ENCODE measurements around the gene SKIDA1. TPM values are rescaled to one million over a fixed set of nuclear protein-coding genes. Genes with fewer than 3 reads are reported as not detected.

Gene SKIDA1
- total RNA-seq, 1 experiment from 2014 or later: 4.4 TPM

- no peaks in the 10 kb centered on the region for H3K36me3 ChIP-seq (ENCODE audit: insufficient read depth, low read length, poor library complexity, severe bottlenecking)
- H3K4me3 ChIP-seq (ENCODE audit: low read depth, low read length, poor library complexity, severe bottlenecking): no peak overlapping the region
- TF ChIP-seq EZH2 (IDR thresholded peaks at IDR 0.05; ENCODE audit: borderline replicate concordance, low read depth, low read length, poor library complexity, severe bottlenecking) (no peak), CTCF (conservative IDR thresholded peaks at IDR 0.05; ENCODE audit: low read depth, low read length) (no peak)
- H3K27me3 ChIP-seq (replicated peaks; ENCODE audit: insufficient read depth, low read depth, low read length, poor library complexity): no peaks in the 10 kb centered on the region
- CTCF ChIA-PET: no interaction called here
- H3K27ac ChIP-seq (ENCODE audit: low read depth, low read length, poor library complexity, severe bottlenecking): no peak overlapping the region
- no peak for DNase-seq (ENCODE audit: low spot score)
- peaks cover 22% of the 10 kb centered on the region for H3K4me1 ChIP-seq (ENCODE audit: insufficient read depth, low read length, poor library complexity, severe bottlenecking)
- BruUV-seq (replicated peaks): no TSS peak
- no peaks in the 10 kb centered on the region for H3K9me3 ChIP-seq (ENCODE audit: low read depth, low read length, poor library complexity, severe bottlenecking)
- intact Hi-C loops (cut with micrococcal nuclease; ENCODE audit: unreplicated experiment): no loop called here
- POLR2A ChIA-PET (ENCODE audit: low non-redundant PET): no interaction called here
Observed at GRCh38 chr10:21511095-21511570, 14.3 kb downstream of the SKIDA1 start.

DNA sequence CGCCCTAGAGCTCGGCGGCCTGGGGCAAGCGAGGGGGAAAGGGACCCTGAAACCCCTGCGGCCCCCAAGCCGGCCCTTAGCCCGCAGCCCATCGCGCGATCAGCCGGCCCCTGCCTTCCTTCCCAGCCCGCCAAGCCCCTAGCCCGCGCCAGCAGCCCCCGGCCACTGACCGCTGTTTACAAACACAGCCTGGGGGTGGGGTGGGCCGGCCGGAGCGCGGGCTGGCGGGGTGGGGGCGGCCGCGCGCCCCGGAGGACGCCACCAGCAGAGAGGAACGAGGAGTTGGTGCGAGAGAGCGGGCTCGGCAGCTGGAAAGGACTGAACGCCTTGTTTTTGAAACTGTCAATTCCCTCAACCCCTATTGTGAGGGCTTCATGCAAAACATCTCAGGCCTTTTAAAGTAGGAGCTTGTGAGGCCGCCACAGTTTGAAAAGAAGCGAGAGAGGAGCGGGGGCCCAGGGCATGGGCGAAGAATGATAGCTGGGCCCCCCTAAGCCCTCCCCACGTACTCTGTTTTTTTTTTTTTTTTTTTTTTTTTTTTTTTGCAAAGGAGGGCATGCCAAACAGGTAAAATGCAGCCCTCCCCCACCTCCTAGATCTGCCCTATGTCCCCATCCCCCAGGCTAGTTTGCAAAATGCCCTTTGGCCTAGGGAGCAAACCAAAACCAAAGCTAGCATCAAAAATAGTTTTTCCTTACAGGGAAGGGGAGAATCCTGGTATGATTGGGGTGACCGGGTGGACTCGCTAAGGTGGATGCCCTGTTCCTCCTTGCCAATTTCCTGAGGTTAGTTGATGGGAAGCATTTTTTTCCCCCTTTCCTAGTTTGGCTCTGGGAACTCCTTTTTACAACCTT, 15.0 kb downstream of the SKIDA1 start:
- intact Hi-C loops (cut with micrococcal nuclease; ENCODE audit: unreplicated experiment): no loop called here
- TF ChIP-seq CTCF (conservative IDR thresholded peaks at IDR 0.05; ENCODE audit: low read depth, low read length) (no peak), EZH2 (IDR thresholded peaks at IDR 0.05; ENCODE audit: borderline replicate concordance, low read depth, low read length, poor library complexity, severe bottlenecking) (no peak)
- Histone ChIP-seq H3K27me3 (replicated peaks; ENCODE audit: insufficient read depth, low read depth, low read length, poor library complexity) (no peaks in the 10 kb centered on the region), H3K36me3 (ENCODE audit: insufficient read depth, low read length, poor library complexity, severe bottlenecking) (no peaks in the 10 kb centered on the region), H3K27ac (ENCODE audit: low read depth, low read length, poor library complexity, severe bottlenecking) (no peak overlapping the region), H3K9me3 (ENCODE audit: low read depth, low read length, poor library complexity, severe bottlenecking) (no peaks in the 10 kb centered on the region), H3K4me1 (ENCODE audit: insufficient read depth, low read length, poor library complexity, severe bottlenecking) (peaks cover 16% of the 10 kb centered on the region), H3K4me3 (ENCODE audit: low read depth, low read length, poor library complexity, severe bottlenecking) (no peak overlapping the region)
- no peak for DNase-seq (ENCODE audit: low spot score)
- POLR2A ChIA-PET (ENCODE audit: low non-redundant PET): no interaction called here
- CTCF ChIA-PET: no interaction called here
- BruUV-seq (replicated peaks): no TSS peak

DNA sequence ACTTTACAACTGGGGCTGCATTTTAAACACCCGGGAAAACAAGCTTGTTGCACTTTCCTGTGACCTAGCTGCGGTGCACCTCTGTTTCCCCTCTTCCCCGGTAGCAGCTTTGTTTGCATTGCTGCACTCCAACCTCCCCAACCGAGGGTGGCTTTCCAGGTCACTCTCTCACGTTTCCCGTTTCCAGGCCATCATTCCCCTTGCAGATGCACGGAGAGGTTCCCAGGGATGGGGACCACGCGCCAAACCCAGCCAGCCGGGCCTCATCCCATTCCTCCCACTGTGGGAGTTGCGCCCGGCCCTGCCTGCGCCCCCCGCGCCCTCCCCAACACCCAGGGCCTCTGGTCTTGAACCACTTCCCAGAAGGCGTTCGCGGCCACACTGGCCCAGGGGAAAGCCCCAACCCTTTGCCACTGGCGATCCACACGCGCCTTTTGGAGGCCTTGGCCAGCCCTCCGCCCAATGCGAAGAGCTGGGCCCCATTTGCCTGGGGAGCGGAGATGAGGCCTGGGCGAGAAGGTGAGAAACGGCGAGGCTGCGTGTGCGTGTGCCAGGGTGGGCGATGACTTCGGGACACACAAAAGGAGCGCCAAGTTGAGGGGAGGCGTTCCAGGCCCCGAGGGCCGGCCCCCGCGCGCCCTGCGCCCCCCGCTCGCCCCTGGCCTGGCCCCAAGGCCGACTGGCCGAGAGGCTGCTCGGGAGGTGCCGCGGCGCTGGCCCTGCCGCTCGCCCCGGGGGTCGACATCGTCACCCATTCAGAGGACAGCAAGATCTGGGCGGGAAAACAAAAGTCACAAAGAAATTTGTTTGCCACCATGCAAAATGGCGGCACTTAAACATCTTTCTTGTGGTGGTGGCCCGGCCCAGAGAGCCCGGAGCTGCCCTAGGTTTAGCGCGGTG, 15.9 kb downstream of the SKIDA1 start:
- no TSS peak for BruUV-seq (replicated peaks)
- no peaks in the 10 kb centered on the region for H3K9me3 ChIP-seq (ENCODE audit: low read depth, low read length, poor library complexity, severe bottlenecking)
- DNase-seq (ENCODE audit: low spot score): no peak
- H3K27ac ChIP-seq (ENCODE audit: low read depth, low read length, poor library complexity, severe bottlenecking): no peak overlapping the region
- H3K4me3 ChIP-seq (ENCODE audit: low read depth, low read length, poor library complexity, severe bottlenecking): no peak overlapping the region
- intact Hi-C loops (cut with micrococcal nuclease; ENCODE audit: unreplicated experiment): no loop called here
- peaks cover 10% of the 10 kb centered on the region for H3K4me1 ChIP-seq (ENCODE audit: insufficient read depth, low read length, poor library complexity, severe bottlenecking)
- TF ChIP-seq CTCF (conservative IDR thresholded peaks at IDR 0.05; ENCODE audit: low read depth, low read length) (no peak), EZH2 (IDR thresholded peaks at IDR 0.05; ENCODE audit: borderline replicate concordance, low read depth, low read length, poor library complexity, severe bottlenecking) (no peak)
- ChIA-PET CTCF (no interaction called here), POLR2A (ENCODE audit: low non-redundant PET) (no interaction called here)
- no peaks in the 10 kb centered on the region for H3K27me3 ChIP-seq (replicated peaks; ENCODE audit: insufficient read depth, low read depth, low read length, poor library complexity)
- no peaks in the 10 kb centered on the region for H3K36me3 ChIP-seq (ENCODE audit: insufficient read depth, low read length, poor library complexity, severe bottlenecking)
